A673 (cell line): ENCODE data around the gene CDK5RAP3. TPM values are rescaled to one million over a fixed set of nuclear protein-coding genes. Genes with fewer than 3 reads are reported as not detected.
A peak's percentile ranks its signal among the peaks of the same experiment; 100 is the strongest.
"Not testable (repeated sequence)": the region's sequence is repeated elsewhere in the genome, so short reads cannot be mapped to it uniquely, and the experiment has no call there.

Experiments
- BruUV-seq: library from RNA; stranded (reverse); fragments of 400-500 nt; replicated peaks from 2 replicates; lab custom pipeline; 2021; lab: Mats Ljungman, UMichigan
- CTCF ChIA-PET: fragments of 300-600 bp; sonication (Branson Sonifier 250); formaldehyde crosslinking; loops from one replicate; lab custom pipeline; 2022; ENCODE audit warnings: antibody characterized with exemption; lab: Charles Lee
- POLR2A ChIA-PET: fragments of 300-600 bp; sonication (Branson Sonifier 250); formaldehyde crosslinking; loops from one replicate; lab custom pipeline; 2022; ENCODE audit warnings: antibody characterized with exemption; ENCODE audit not compliant: low non-redundant PET; lab: Charles Lee
- DNase-seq: peaks from one replicate; pipeline ENCODE4 v3.0.0-alpha.2; 2015; ENCODE audit warnings: low spot score
- H3K27ac ChIP-seq: fragments of 200-600 bp; sonication (generic); 2 replicates; pipeline ENCODE4 v1.5.1; 2016; ENCODE audit warnings: mixed run types, low read depth, mild to moderate bottlenecking, mixed read lengths, antibody characterized with exemption, low read length; ENCODE audit not compliant: poor library complexity, severe bottlenecking
- H3K27me3 ChIP-seq: fragments of 200-600 bp; sonication (generic); replicated peaks from 2 replicates; pipeline ENCODE4 v1.6.1; 2017; ENCODE audit warnings: mixed run types, low read depth, mild to moderate bottlenecking, mixed read lengths, antibody characterized with exemption, low read length; ENCODE audit not compliant: insufficient read depth, poor library complexity
- H3K36me3 ChIP-seq: fragments of 200-600 bp; sonication (generic); 2 replicates; pipeline ENCODE4 v1.6.1; 2016; ENCODE audit warnings: mixed run types, mild to moderate bottlenecking, mixed read lengths, antibody characterized with exemption, low read length; ENCODE audit not compliant: insufficient read depth, poor library complexity, severe bottlenecking
- H3K4me1 ChIP-seq: fragments of 200-600 bp; sonication (generic); 2 replicates; pipeline ENCODE4 v1.6.1; 2017; ENCODE audit warnings: mixed run types, mild to moderate bottlenecking, mixed read lengths, antibody characterized with exemption, low read length; ENCODE audit not compliant: insufficient read depth, poor library complexity, severe bottlenecking
- H3K4me3 ChIP-seq: fragments of 200-600 bp; sonication (generic); 2 replicates; pipeline ENCODE4 v1.5.1; 2016; ENCODE audit warnings: low read depth, mixed run types, mild to moderate bottlenecking, mixed read lengths, low read length; ENCODE audit not compliant: poor library complexity, severe bottlenecking
- H3K9me3 ChIP-seq: fragments of 200-600 bp; sonication (generic); 2 replicates; pipeline ENCODE4 v1.6.1; 2016; ENCODE audit warnings: mixed run types, low read depth, mild to moderate bottlenecking, mixed read lengths, antibody characterized with exemption, low read length; ENCODE audit not compliant: poor library complexity, severe bottlenecking
- CTCF ChIP-seq: fragments of 300-800, 200-600 bp; sonication (generic); conservative IDR thresholded peaks from 2 replicates; pipeline ENCODE4 v1.5.1; 2017; ENCODE audit warnings: low read depth, mild to moderate bottlenecking, antibody characterized with exemption, low read length, moderate library complexity, mixed read lengths
- EZH2 ChIP-seq: fragments of 200-600 bp; sonication (generic); IDR thresholded peaks from 2 replicates; pipeline ENCODE4 v1.6.1; 2017; ENCODE audit warnings: borderline replicate concordance, low read depth, mild to moderate bottlenecking, mixed read lengths, antibody characterized with exemption, low read length; ENCODE audit not compliant: poor library complexity, severe bottlenecking
- intact Hi-C: fragments of 100-400 bp; cut with micrococcal nuclease; formaldehyde crosslinking; loops from one replicate; pipeline ENCODE4 v1.10.0; 2022; ENCODE audit not compliant: unreplicated experiment
- total RNA-seq: library from RNA; stranded (reverse); gene quantifications from 2 replicates; pipeline ENCODE4 v1.2.3, GENCODE V29; 2021

The CDK5RAP3 gene
- total RNA-seq, 1 experiment from 2014 or later = 172 TPM

- no peaks in the 10 kb centered on the region for H3K36me3 ChIP-seq
- ChIA-PET CTCF (no interaction called here), POLR2A (no interaction called here)
- intact Hi-C loops = no loop called here
- no peak overlapping the region for H3K27ac ChIP-seq
- no peaks in the 10 kb centered on the region for H3K9me3 ChIP-seq
- no peaks in the 10 kb centered on the region for H3K27me3 ChIP-seq
- H3K4me3 ChIP-seq = no peak overlapping the region
- TF ChIP-seq CTCF (no peak), EZH2 (no peak)
- no peak for DNase-seq
- peaks cover 35% of the 10 kb centered on the region for H3K4me1 ChIP-seq
- no TSS peak for BruUV-seq
Measured at GRCh38 chr17:47998044-47998443, 27.1 kb downstream of the CDK5RAP3 start.

GRCh38 chr17:47999582-47999981 lies 28.7 kb downstream of the CDK5RAP3 start:
- Histone ChIP-seq H3K27ac (peak overlapping the region; percentile 15), H3K9me3 (no peaks in the 10 kb centered on the region), H3K4me1 (peaks cover 48% of the 10 kb centered on the region), H3K4me3 (no peak overlapping the region), H3K36me3 (no peaks in the 10 kb centered on the region), H3K27me3 (no peaks in the 10 kb centered on the region)
- peak; percentile 43 for DNase-seq
- ChIA-PET CTCF (no interaction called here), POLR2A (no interaction called here)
- intact Hi-C loops = no loop called here
- TF ChIP-seq EZH2 (no peak), CTCF (no peak)
- BruUV-seq = no TSS peak

GRCh38 chr17:48001197-48001596 lies 30.3 kb downstream of the CDK5RAP3 start:
- Histone ChIP-seq H3K36me3 (no peaks in the 10 kb centered on the region), H3K4me1 (peaks cover 64% of the 10 kb centered on the region), H3K9me3 (no peaks in the 10 kb centered on the region), H3K27ac (peak overlapping the region; percentile 98), H3K4me3 (no peak overlapping the region), H3K27me3 (no peaks in the 10 kb centered on the region)
- ChIA-PET CTCF (interaction anchor here (0.6 kb wide), 1 partner anchor 54 kb away, joined by 9 read pairs; no protein-coding TSS in a partner anchor), POLR2A (interaction anchor here (0.7 kb wide), 1 partner anchor 54 kb away, joined by 13 read pairs; no protein-coding TSS in a partner anchor)
- peak; percentile 32 for DNase-seq
- TF ChIP-seq CTCF = no peak
- no peak for TF ChIP-seq EZH2
- no TSS peak for BruUV-seq
- intact Hi-C loops = no loop called here

GRCh38 chr17:48001657-48002056 lies 30.7 kb downstream of the CDK5RAP3 start:
- H3K36me3 ChIP-seq, H3K9me3 ChIP-seq, DNase-seq, H3K4me3 ChIP-seq, BruUV-seq, intact Hi-C loops, H3K27me3 ChIP-seq: not testable (repeated sequence)
- peak overlapping the region; percentile 98 for H3K27ac ChIP-seq
- ChIA-PET CTCF (interaction anchor here (0.6 to 0.9 kb wide), 2 partner anchors 31 to 55 kb away, joined by 5 to 9 read pairs; partner anchors contain the start of gene CDK5RAP3), POLR2A (interaction anchor here (1.1 kb wide), 1 partner anchor 10 kb away, joined by 3 read pairs; no protein-coding TSS in a partner anchor)
- peaks cover 67% of the 10 kb centered on the region for H3K4me1 ChIP-seq
